GM23248 (cell line): ENCODE data around the gene CACNA2D1. TPM values are rescaled to one million over a fixed set of nuclear protein-coding genes. Genes with fewer than 3 reads are reported as not detected.

Experiments
- DNase-seq: peaks from one replicate; pipeline ENCODE4 v3.0.0-alpha.2; 2015
- H2AFZ ChIP-seq: fragments of 200-600 bp; sonication (generic); 2 replicates; pipeline ENCODE4 v1.6.1; 2016; ENCODE audit warnings: antibody characterized with exemption
- H3F3A ChIP-seq: fragments of 200-600 bp; sonication (generic); 2 replicates; pipeline ENCODE4 v1.6.1; 2016; ENCODE audit warnings: mild to moderate bottlenecking, antibody characterized with exemption, mixed run types; ENCODE audit not compliant: insufficient read depth
- H3K27ac ChIP-seq: fragments of 200-600 bp; sonication (generic); 2 replicates; pipeline ENCODE4 v1.5.1; 2016; ENCODE audit warnings: mild to moderate bottlenecking
- H3K27me3 ChIP-seq: fragments of 200-600 bp; sonication (generic); replicated peaks from 2 replicates; pipeline ENCODE4 v1.6.1; 2016; ENCODE audit warnings: mild to moderate bottlenecking; ENCODE audit not compliant: insufficient read depth
- H3K36me3 ChIP-seq: fragments of 200-600 bp; sonication (generic); 2 replicates; pipeline ENCODE4 v1.6.1; 2016; ENCODE audit warnings: low read depth, mild to moderate bottlenecking
- H3K4me1 ChIP-seq: fragments of 200-600 bp; sonication (generic); 2 replicates; pipeline ENCODE4 v1.6.1; 2016; ENCODE audit warnings: mild to moderate bottlenecking; ENCODE audit not compliant: insufficient read depth
- H3K4me2 ChIP-seq: fragments of 200-600 bp; sonication (generic); one replicate; pipeline ENCODE4 v1.6.1; 2016; ENCODE audit warnings: mild to moderate bottlenecking; ENCODE audit not compliant: unreplicated experiment
- H3K4me3 ChIP-seq: fragments of 200-600 bp; sonication (generic); 2 replicates; pipeline ENCODE4 v1.5.1; 2016; ENCODE audit warnings: mild to moderate bottlenecking
- H3K79me2 ChIP-seq: fragments of 200-600 bp; sonication (generic); 2 replicates; pipeline ENCODE4 v1.6.1; 2016; ENCODE audit warnings: mild to moderate bottlenecking; ENCODE audit not compliant: insufficient read depth
- H3K9ac ChIP-seq: fragments of 200-600 bp; sonication (generic); 2 replicates; pipeline ENCODE4 v1.6.1; 2016; ENCODE audit warnings: mild to moderate bottlenecking
- H3K9me2 ChIP-seq: fragments of 200-600 bp; sonication (generic); 2 replicates; pipeline ENCODE4 v1.6.1; 2016; ENCODE audit warnings: mixed run types, mild to moderate bottlenecking, moderate library complexity; ENCODE audit not compliant: insufficient read depth
- H3K9me3 ChIP-seq: fragments of 200-600 bp; sonication (generic); one replicate; pipeline ENCODE4 v1.6.1; 2017; ENCODE audit warnings: low read depth
- H4K20me1 ChIP-seq: fragments of 200-600 bp; sonication (generic); 2 replicates; pipeline ENCODE4 v1.6.0; 2016; ENCODE audit not compliant: insufficient read depth
- EZH2 ChIP-seq: fragments of 200-600 bp; sonication (generic); IDR thresholded peaks from 2 replicates; pipeline ENCODE4 v1.6.1; 2018; ENCODE audit warnings: antibody characterized with exemption, mild to moderate bottlenecking; ENCODE audit not compliant: insufficient read depth, poor library complexity, severe bottlenecking
- EZH2phosphoT487 ChIP-seq: fragments of 200-600 bp; sonication (generic); IDR thresholded peaks from 2 replicates; pipeline ENCODE4 v1.6.1; 2018; ENCODE audit warnings: antibody characterized with exemption, moderate library complexity, mild to moderate bottlenecking, low read depth; ENCODE audit not compliant: insufficient read depth
- WGBS, 2 experiments: methylation state at CpG; one replicate each; pipeline ENCODE4 v1.1.6; 2015 to 2017; ENCODE audit warnings: low lambda C conversion rate in 2 of 2, low coverage in 1 of 2; ENCODE audit errors: missing lambda C conversion rate in 2 of 2; 5-methylcytosine and 5-hydroxymethylcytosine counted together
- in situ Hi-C: fragments of 300-500 bp; cut with MboI; formaldehyde crosslinking; loops from 2 replicates; pipeline ENCODE4 v1.15.0; 2020
- polyA plus RNA-seq: library from polyadenylated mRNA; unstranded; fragments of >200 nt; fragmentation: Nextera tagmentation; extraction: Ambion mirVana; gene quantifications from 2 replicates; pipeline ENCODE4 v1.2.1, GENCODE V29; 2016
- total RNA-seq: library from RNA; depleted of rRNA; stranded (reverse); fragments of >200 nt; shearing (Covaris generic); gene quantifications from 2 replicates; pipeline ENCODE4 v1.2.3, GENCODE V29; 2014; rRNA removed

Gene CACNA2D1
- total RNA-seq: 21.2 and 31.1 TPM in 2 replicates
- polyA plus RNA-seq: 6.9 and 7.7 TPM in 2 replicates

DNA sequence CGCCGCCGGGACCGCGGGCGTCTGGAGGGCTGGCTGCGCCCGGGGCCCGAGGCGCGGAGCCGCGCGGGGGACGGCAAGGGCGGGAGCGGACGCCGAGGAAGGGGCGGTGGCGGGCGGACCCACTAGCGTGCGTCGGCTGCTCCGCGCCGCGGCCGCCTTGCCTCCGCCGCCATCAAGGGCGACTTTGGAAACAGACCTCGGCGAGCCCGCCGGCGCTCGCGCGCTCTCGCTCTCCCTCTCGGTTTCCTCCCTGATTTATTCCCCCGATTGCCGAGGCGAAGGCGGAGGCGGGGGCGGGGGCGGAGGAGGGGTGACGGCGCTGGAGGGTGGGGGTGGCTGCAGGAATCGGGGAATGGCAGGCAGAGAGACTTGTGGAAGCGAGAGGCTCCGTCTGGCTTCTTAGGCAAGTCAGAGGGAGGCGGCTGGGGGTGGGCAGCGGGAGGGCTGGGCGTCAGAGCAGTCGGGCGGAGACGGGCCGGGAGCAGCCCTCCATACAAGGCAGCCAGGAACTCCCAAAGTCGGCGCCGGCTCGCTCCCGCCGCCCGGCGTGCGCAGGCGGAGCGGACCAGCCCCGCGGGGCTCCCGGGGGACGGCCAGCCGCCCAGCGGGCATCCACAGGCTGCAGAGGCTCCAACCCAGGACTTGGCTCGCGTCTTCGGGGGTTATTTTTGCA is at the start of gene CACNA2D1:
TSS of gene CACNA2D1 (minus strand) at position 231 of the 673 bp plus-strand sequence.
- Histone ChIP-seq H3K9ac (peak within 1 kb of the TSS; percentile 92), H3K4me3 (peak within 1 kb of the TSS; percentile 93), H3K27me3 (no peaks in the 10 kb centered on the region), H3K79me2 (peaks cover 43% of the 10 kb centered on the region), H3K4me2 (peak within 1 kb of the TSS; percentile 92), H3K36me3 (no peaks in the 10 kb centered on the region), H3K4me1 (peaks cover 12% of the 10 kb centered on the region; the same call in 1 of the 2 replicates), H3K9me2 (no peaks in the 10 kb centered on the region), H3K27ac (peak within 1 kb of the TSS; percentile 65), H3K9me3 (no peaks in the 10 kb centered on the region), H4K20me1 (0 out of 2 replicates have a peak, but pooled peaks cover 4% of the 10 kb centered on the region), H3F3A (no peaks in the 10 kb centered on the region), H2AFZ (peak within 1 kb of the TSS; percentile 94)
- peak; percentile 92 for DNase-seq
- 0 to 2% methylated on average over 17 to 66 of the region's 82 CpGs for WGBS, 2 experiments
- no peak for TF ChIP-seq EZH2
- no peak for TF ChIP-seq EZH2phosphoT487
- in situ Hi-C loops: no loop called here

- no peak overlapping the region for H3K27ac ChIP-seq
- H3K9ac ChIP-seq: no peak overlapping the region
- H3K9me3 ChIP-seq: no peaks in the 10 kb centered on the region
- in situ Hi-C loops: loop anchor here (25.0 kb wide), 1 partner anchor 444 kb away; no protein-coding TSS in a partner anchor
- H4K20me1 ChIP-seq: no peaks in the 10 kb centered on the region
- H3F3A ChIP-seq: no peaks in the 10 kb centered on the region
- H2AFZ ChIP-seq: no peak overlapping the region
- H3K4me1 ChIP-seq: no peaks in the 10 kb centered on the region
- H3K27me3 ChIP-seq: peaks cover 4% of the 10 kb centered on the region; the same call in 1 of the 2 replicates
- no peak overlapping the region for H3K4me2 ChIP-seq
- no peak for TF ChIP-seq EZH2phosphoT487
- no peak for TF ChIP-seq EZH2
- peak; percentile 57 for DNase-seq
- H3K36me3 ChIP-seq: no peaks in the 10 kb centered on the region
- WGBS, 2 experiments: 93 to 96% methylated on average over 3 of the region's 3 CpGs
- no peaks in the 10 kb centered on the region; the same call in 1 of the 2 replicates for H3K9me2 ChIP-seq
- H3K79me2 ChIP-seq: no peaks in the 10 kb centered on the region
- H3K4me3 ChIP-seq: no peak overlapping the region
Measured at GRCh38 chr7:82481499-82482097, 38.0 kb upstream of the CACNA2D1 start.

DNA sequence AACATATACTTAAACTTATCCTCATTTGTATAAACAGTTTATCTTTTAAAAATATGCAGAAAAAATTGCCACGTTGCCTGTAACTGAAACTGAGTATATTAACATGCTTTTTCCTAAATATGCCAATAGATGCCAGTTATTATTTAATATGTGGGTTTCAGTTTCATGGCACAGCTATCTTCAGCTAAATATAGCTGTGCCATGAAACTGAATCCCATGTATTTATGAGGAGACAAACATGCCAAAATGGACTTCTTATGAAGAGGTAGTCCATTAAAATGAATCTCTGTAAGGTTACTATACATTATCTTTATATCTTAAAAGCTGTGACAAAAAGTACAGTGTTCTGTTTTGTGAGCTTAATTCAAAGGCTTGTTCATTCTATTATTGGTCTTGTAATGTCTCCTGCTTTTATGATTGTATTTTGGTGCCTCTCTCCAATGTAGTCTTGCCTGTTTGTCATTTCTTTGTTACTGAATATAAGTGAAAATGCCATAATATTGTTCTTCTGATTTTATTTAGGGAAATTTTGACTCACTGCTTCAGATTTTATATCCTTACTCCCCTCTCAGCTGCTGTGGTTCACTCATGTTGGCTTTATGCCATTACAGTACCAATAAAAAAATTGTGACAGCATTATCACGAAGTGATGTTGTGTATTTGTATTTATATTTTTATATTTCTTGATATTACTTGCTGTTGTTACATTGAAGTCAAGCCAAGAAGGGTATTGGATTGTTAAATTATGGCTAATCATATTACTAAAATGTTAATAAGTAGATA is 34.3 kb upstream of the CACNA2D1 start:
- no peaks in the 10 kb centered on the region for H4K20me1 ChIP-seq
- H3K4me1 ChIP-seq: no peaks in the 10 kb centered on the region
- H3K4me3 ChIP-seq: no peak overlapping the region
- H3K27me3 ChIP-seq: peaks cover 8% of the 10 kb centered on the region; the same call in 1 of the 2 replicates
- TF ChIP-seq EZH2phosphoT487 (no peak), EZH2 (no peak)
- no peak overlapping the region for H3K9ac ChIP-seq
- no peaks in the 10 kb centered on the region for H3K36me3 ChIP-seq
- H2AFZ ChIP-seq: no peak overlapping the region
- H3K9me3 ChIP-seq: no peaks in the 10 kb centered on the region
- H3K9me2 ChIP-seq: no peaks in the 10 kb centered on the region; the same call in 1 of the 2 replicates
- in situ Hi-C loops: loop anchor here (10.0 to 25.0 kb wide), 2 partner anchors 243 to 441 kb away; no protein-coding TSS in a partner anchor
- no peak overlapping the region for H3K27ac ChIP-seq
- no peak overlapping the region for H3K4me2 ChIP-seq
- 85 to 92% methylated on average over 2 of the region's 2 CpGs for WGBS, 2 experiments
- no peak for DNase-seq
- H3F3A ChIP-seq: no peaks in the 10 kb centered on the region
- no peaks in the 10 kb centered on the region for H3K79me2 ChIP-seq

GRCh38 chr7:82472966-82473365 is 29.4 kb upstream of the CACNA2D1 start:
- Histone ChIP-seq H3K9me3 (no peaks in the 10 kb centered on the region), H3K36me3 (no peaks in the 10 kb centered on the region), H3K9ac (no peak overlapping the region), H2AFZ (no peak overlapping the region), H3K4me3 (no peak overlapping the region), H3K79me2 (no peaks in the 10 kb centered on the region), H3K27ac (no peak overlapping the region), H4K20me1 (no peaks in the 10 kb centered on the region), H3F3A (no peaks in the 10 kb centered on the region), H3K27me3 (peaks cover 8% of the 10 kb centered on the region; the same call in 1 of the 2 replicates), H3K9me2 (no peaks in the 10 kb centered on the region; the same call in 1 of the 2 replicates), H3K4me1 (no peaks in the 10 kb centered on the region), H3K4me2 (no peak overlapping the region)
- TF ChIP-seq EZH2phosphoT487 (no peak), EZH2 (no peak)
- WGBS, 2 experiments: 71% methylated on average over 9 of the region's 9 CpGs
- in situ Hi-C loops: loop anchor here (10.0 kb wide), 1 partner anchor 238 kb away; no protein-coding TSS in a partner anchor
- peak; percentile 44 for DNase-seq
